K562 (cell line): Measurements from ENCODE around the gene HTRA3. TPM values are rescaled to one million over a fixed set of nuclear protein-coding genes. Genes with fewer than 3 reads are reported as not detected.

Experiments
- BHLHE40 ChIP-seq: IDR thresholded peaks from 2 replicates; pipeline ENCODE4 v1.6.1; 2011; ENCODE audit warnings: low read length, improper control_type of control experiment
- ETV5 ChIP-seq: sonication (generic); formaldehyde crosslinking; IDR thresholded peaks from 2 replicates; pipeline ENCODE4 v1.4.0; 2020; ENCODE audit warnings: low read depth, mild to moderate bottlenecking, missing genetic modification reagents
- FOS ChIP-seq: IDR thresholded peaks from 3 replicates; pipeline ENCODE4 v1.6.1; 2011; ENCODE audit not compliant: insufficient read length; ENCODE audit errors: extremely low read depth
- FOSL1 ChIP-seq: fragments of 200-800 bp; sonication (Bioruptor generic); conservative IDR thresholded peaks from 2 replicates; pipeline ENCODE4 v1.6.1; 2016; ENCODE audit warnings: missing genetic modification characterization, missing compliant biosample characterization
- GABPA ChIP-seq: fragments of 200-800 bp; sonication (Bioruptor generic); conservative IDR thresholded peaks from 2 replicates; pipeline ENCODE4 v1.6.1; 2016; ENCODE audit warnings: low read depth, missing genetic modification characterization, missing compliant biosample characterization
- KAT2B ChIP-seq: IDR thresholded peaks from one replicate; pipeline ENCODE4 v1.6.1; 2012; ENCODE audit warnings: low read depth, mild to moderate bottlenecking, control low read depth, inconsistent platforms, low read length, moderate library complexity
- MAZ ChIP-seq, 2 experiments: fragments of 450-650 bp in 1 of 2; sonication (generic) in 1 of 2; formaldehyde crosslinking; IDR thresholded peaks in 1 of 2; conservative IDR thresholded peaks in 1 of 2; 2 replicates each; pipeline versions ENCODE4 v1.4.0 to v1.5.0; 2020; ENCODE audit warnings: mild to moderate bottlenecking in 1 of 2, missing genetic modification reagents in 1 of 2
- MBD2 ChIP-seq: sonication (generic); IDR thresholded peaks from 2 replicates; pipeline ENCODE4 v1.6.1; 2016; ENCODE audit warnings: low read depth, borderline replicate concordance
- NUFIP1 ChIP-seq: fragments of 450-650 bp; IDR thresholded peaks from 2 replicates; pipeline ENCODE4 v1.6.1; 2018; ENCODE audit not compliant: partially characterized antibody
- POLR2AphosphoS5 ChIP-seq: IDR thresholded peaks from 2 replicates; pipeline ENCODE4 v1.6.1; 2011; ENCODE audit warnings: mild to moderate bottlenecking, low read depth, low read length, moderate library complexity; ENCODE audit not compliant: control insufficient read depth, insufficient read depth
- SMAD4 ChIP-seq: fragments of 250-450 bp; sonication (Bioruptor Pico); conservative IDR thresholded peaks from 2 replicates; pipeline ENCODE4 v1.8.0; 2021; ENCODE audit warnings: inconsistent platforms, mild to moderate bottlenecking, moderate library complexity
- SRF ChIP-seq, 2 experiments: fragments of 250-450, 450-650 bp in 1 of 2; sonication (Bioruptor Pico) in 1 of 2; sonication (generic) in 1 of 2; formaldehyde crosslinking; IDR thresholded peaks; 2 replicates each; pipeline versions ENCODE4 v1.5.0 to v1.5.1; 2020 to 2022; ENCODE audit warnings: mild to moderate bottlenecking in 1 of 2, missing genetic modification reagents in 1 of 2
- ZNF197 ChIP-seq: fragments of 200-800 bp; sonication (Bioruptor generic); IDR thresholded peaks from 2 replicates; pipeline ENCODE4 v1.6.1; 2016; ENCODE audit warnings: low read depth, missing genetic modification characterization, missing compliant biosample characterization
- ZNF780A ChIP-seq: fragments of 250-450 bp; sonication (Bioruptor Pico); IDR thresholded peaks from 2 replicates; pipeline ENCODE4 v1.5.0; 2021; ENCODE audit warnings: mild to moderate bottlenecking
- polyA plus RNA-seq, 8 experiments: library from polyadenylated mRNA; depleted of rRNA in 4 of 8; stranded (reverse) in 5 of 8; unstranded in 3 of 8; fragments of >200 nt; fragmentation: Nextera tagmentation in 2 of 8; fragmentation: Illumina TruSeq in 1 of 8; extraction: Ambion mirVana in 2 of 8; extraction: Trizol in 1 of 8; gene quantifications; 2 replicates each; pipeline versions ENCODE4 v1.2.1 to v1.2.3, GENCODE V29; 2011 to 2014; ENCODE audit warnings: inconsistent platforms in 1 of 8, missing spikeins in 1 of 8
- total RNA-seq, 7 experiments: library from RNA; depleted of rRNA in 6 of 7; stranded (reverse); fragments of >200 nt in 6 of 7; fragmentation: Illumina TruSeq in 2 of 7; extraction: Trizol in 2 of 7; gene quantifications; 2 replicates each; pipeline versions ENCODE4 v1.2.1 to v1.2.3, GENCODE V29; 2011 to 2021; ENCODE audit warnings: low replicate concordance in 1 of 7
- TF ChIP-seq, protein P1 (sequence below): fragments of 450-650 bp; IDR thresholded peaks from 2 replicates; pipeline ENCODE4 v1.6.1; 2018; ENCODE audit not compliant: partially characterized antibody
- TF ChIP-seq, protein P2 (sequence below): fragments of 450-650 bp; formaldehyde crosslinking; IDR thresholded peaks from 2 replicates; pipeline ENCODE4 v1.4.0; 2020; ENCODE audit warnings: mild to moderate bottlenecking, moderate library complexity
- TF ChIP-seq, protein P3 (sequence below), 2 experiments: fragments of 200-800 bp in 1 of 2; sonication (Bioruptor generic) in 1 of 2; sonication (generic) in 1 of 2; formaldehyde crosslinking in 1 of 2; IDR thresholded peaks in 1 of 2; conservative IDR thresholded peaks in 1 of 2; 2 replicates each; pipeline versions ENCODE4 v1.5.0 to v1.6.1; 2016 to 2020; ENCODE audit warnings: missing compliant biosample characterization in 1 of 2, missing genetic modification characterization in 1 of 2, missing genetic modification reagents in 1 of 2
- TF ChIP-seq, protein P4 (sequence below): fragments of 450-650 bp; formaldehyde crosslinking; IDR thresholded peaks from 2 replicates; pipeline ENCODE4 v1.4.0; 2020; ENCODE audit warnings: mild to moderate bottlenecking

Gene HTRA3
- total and polyA plus RNA-seq, 9 of the 15 experiments (the other 6 are each of a cell fraction or from before 2014, with no cell fraction given): 0.04 TPM; not detected in 8

DNA sequence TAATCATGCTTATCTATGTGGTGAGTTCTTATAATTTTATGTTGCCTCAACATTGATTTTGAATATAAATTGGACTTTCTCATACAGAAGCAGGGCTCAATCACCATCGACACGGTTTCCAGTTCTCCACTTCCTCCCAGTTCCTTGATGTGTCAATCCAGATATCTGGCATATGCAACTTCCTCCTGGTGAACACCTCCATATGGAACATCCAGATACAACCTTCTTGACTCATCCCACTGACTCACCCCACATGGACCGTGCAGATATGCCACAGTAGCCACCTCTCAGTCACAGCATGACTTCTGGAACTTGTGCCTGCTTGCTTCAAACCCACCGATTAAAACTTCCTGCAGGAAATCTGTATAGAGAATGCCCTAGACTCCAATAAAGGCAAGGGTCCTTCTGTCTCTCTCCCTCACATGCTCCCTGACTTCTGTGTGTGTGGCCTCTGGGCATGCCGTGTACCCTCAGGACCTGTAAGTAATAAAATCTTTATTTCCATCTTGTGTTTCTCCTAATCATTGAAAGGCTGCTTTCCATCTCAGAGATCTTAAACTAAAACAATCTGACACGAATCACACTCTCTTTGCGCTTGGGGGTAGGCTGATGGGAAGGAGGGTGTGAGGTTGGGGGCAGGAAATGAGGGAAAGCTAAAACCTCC, 67.0 kb downstream of the HTRA3 start (continued):
- TF ChIP-seq, protein P1, sequence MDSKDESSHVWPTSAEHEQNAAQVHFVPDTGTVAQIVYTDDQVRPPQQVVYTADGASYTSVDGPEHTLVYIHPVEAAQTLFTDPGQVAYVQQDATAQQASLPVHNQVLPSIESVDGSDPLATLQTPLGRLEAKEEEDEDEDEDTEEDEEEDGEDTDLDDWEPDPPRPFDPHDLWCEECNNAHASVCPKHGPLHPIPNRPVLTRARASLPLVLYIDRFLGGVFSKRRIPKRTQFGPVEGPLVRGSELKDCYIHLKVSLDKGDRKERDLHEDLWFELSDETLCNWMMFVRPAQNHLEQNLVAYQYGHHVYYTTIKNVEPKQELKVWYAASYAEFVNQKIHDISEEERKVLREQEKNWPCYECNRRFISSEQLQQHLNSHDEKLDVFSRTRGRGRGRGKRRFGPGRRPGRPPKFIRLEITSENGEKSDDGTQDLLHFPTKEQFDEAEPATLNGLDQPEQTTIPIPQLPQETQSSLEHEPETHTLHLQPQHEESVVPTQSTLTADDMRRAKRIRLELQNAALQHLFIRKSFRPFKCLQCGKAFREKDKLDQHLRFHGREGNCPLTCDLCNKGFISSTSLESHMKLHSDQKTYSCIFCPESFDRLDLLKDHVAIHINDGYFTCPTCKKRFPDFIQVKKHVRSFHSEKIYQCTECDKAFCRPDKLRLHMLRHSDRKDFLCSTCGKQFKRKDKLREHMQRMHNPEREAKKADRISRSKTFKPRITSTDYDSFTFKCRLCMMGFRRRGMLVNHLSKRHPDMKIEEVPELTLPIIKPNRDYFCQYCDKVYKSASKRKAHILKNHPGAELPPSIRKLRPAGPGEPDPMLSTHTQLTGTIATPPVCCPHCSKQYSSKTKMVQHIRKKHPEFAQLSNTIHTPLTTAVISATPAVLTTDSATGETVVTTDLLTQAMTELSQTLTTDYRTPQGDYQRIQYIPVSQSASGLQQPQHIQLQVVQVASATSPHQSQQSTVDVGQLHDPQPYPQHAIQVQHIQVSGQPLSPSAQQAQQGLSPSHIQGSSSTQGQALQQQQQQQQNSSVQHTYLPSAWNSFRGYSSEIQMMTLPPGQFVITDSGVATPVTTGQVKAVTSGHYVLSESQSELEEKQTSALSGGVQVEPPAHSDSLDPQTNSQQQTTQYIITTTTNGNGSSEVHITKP: peak; percentile 30
- TF ChIP-seq ETV5 (CRISPR knock-in tag): peak; percentile 84
- TF ChIP-seq GABPA: peak; percentile 74
- TF ChIP-seq MBD2: peak; percentile 66
- TF ChIP-seq MAZ (CRISPR knock-in tag; conservative IDR thresholded peaks at IDR 0.05 in 1 of 2, IDR thresholded peaks at IDR 0.05 in 1 of 2): peak in 1 of 2 experiments; percentile 30; a peak in 1 of 4 replicates
- peak; percentile 13 for TF ChIP-seq NUFIP1
- TF ChIP-seq SMAD4 (CRISPR knock-in tag): peak; percentile 86
- peak; percentile 84 for TF ChIP-seq POLR2AphosphoS5
- 0 out of 2 replicates have a peak, but pooled peaks have one; percentile 36 for TF ChIP-seq ZNF197
- peak; percentile 85 for TF ChIP-seq BHLHE40
- TF ChIP-seq SRF (CRISPR knock-in tag; IDR thresholded peaks at IDR 0.05): peak in 1 of 2 experiments; percentile 25; a peak in 1 of 4 replicates
- TF ChIP-seq FOS: peak; percentile 83
- no peak for TF ChIP-seq ZNF780A (CRISPR knock-in tag)
- no peak for TF ChIP-seq KAT2B
- TF ChIP-seq, protein P2, sequence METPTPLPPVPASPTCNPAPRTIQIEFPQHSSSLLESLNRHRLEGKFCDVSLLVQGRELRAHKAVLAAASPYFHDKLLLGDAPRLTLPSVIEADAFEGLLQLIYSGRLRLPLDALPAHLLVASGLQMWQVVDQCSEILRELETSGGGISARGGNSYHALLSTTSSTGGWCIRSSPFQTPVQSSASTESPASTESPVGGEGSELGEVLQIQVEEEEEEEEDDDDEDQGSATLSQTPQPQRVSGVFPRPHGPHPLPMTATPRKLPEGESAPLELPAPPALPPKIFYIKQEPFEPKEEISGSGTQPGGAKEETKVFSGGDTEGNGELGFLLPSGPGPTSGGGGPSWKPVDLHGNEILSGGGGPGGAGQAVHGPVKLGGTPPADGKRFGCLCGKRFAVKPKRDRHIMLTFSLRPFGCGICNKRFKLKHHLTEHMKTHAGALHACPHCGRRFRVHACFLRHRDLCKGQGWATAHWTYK: peak; percentile 79; the same call in 1 of the 2 replicates
- TF ChIP-seq, protein P3, sequence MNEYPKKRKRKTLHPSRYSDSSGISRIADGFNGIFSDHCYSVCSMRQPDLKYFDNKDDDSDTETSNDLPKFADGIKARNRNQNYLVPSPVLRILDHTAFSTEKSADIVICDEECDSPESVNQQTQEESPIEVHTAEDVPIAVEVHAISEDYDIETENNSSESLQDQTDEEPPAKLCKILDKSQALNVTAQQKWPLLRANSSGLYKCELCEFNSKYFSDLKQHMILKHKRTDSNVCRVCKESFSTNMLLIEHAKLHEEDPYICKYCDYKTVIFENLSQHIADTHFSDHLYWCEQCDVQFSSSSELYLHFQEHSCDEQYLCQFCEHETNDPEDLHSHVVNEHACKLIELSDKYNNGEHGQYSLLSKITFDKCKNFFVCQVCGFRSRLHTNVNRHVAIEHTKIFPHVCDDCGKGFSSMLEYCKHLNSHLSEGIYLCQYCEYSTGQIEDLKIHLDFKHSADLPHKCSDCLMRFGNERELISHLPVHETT (CRISPR knock-in tag; conservative IDR thresholded peaks at IDR 0.05 in 1 of 2, IDR thresholded peaks at IDR 0.05 in 1 of 2): peak in 1 of 2 experiments; percentile 56; a peak in 1 of 4 replicates
- peak; percentile 100 for TF ChIP-seq FOSL1 (tag)
- TF ChIP-seq, protein P4, sequence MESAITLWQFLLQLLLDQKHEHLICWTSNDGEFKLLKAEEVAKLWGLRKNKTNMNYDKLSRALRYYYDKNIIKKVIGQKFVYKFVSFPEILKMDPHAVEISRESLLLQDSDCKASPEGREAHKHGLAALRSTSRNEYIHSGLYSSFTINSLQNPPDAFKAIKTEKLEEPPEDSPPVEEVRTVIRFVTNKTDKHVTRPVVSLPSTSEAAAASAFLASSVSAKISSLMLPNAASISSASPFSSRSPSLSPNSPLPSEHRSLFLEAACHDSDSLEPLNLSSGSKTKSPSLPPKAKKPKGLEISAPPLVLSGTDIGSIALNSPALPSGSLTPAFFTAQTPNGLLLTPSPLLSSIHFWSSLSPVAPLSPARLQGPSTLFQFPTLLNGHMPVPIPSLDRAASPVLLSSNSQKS: no peak
